Neural crest cell (in vitro differentiated cells): Measurements from ENCODE around the gene BORCS5. TPM values are rescaled to one million over a fixed set of nuclear protein-coding genes. Genes with fewer than 3 reads are reported as not detected.

ENCODE experiments used
- DNase-seq: peaks from one replicate; pipeline ENCODE4 v3.0.0; 2021; ENCODE audit warnings: low read depth, mixed read lengths, low spot score
- H3K27ac Mint-ChIP-seq: one replicate; pipeline ENCODE4 v1.8.0; 2021; ENCODE audit warnings: mild to moderate bottlenecking, mixed read lengths; ENCODE audit not compliant: unreplicated experiment
- H3K27me3 Mint-ChIP-seq: 2 replicates; pipeline ENCODE4 v1.8.0; 2021; ENCODE audit warnings: low read depth, mild to moderate bottlenecking, mixed read lengths
- H3K36me3 Mint-ChIP-seq: 2 replicates; pipeline ENCODE4 v1.8.0; 2021; ENCODE audit warnings: low read depth, mild to moderate bottlenecking, mixed read lengths
- H3K4me1 Mint-ChIP-seq: 2 replicates; pipeline ENCODE4 v1.8.0; 2021; ENCODE audit warnings: mixed read lengths
- H3K4me3 Mint-ChIP-seq: one replicate; pipeline ENCODE4 v1.8.0; 2021; ENCODE audit warnings: mild to moderate bottlenecking, mixed read lengths
- H3K9me3 Mint-ChIP-seq: 2 replicates; pipeline ENCODE4 v1.8.0; 2021; ENCODE audit warnings: mixed read lengths
- total RNA-seq: library from RNA; stranded (reverse); gene quantifications from 2 replicates; pipeline ENCODE4 v1.2.1, GENCODE V29; 2021
- TF ChIP-seq, protein P1 (sequence below): fragments of 200-600 bp; sonication (generic); conservative IDR thresholded peaks from 2 replicates; pipeline ENCODE4 v1.5.0; 2021; ENCODE audit warnings: antibody characterized with exemption, mild to moderate bottlenecking

The BORCS5 gene
- total RNA-seq, 1 donor from 2014 or later, result 15.0 TPM

DNA sequence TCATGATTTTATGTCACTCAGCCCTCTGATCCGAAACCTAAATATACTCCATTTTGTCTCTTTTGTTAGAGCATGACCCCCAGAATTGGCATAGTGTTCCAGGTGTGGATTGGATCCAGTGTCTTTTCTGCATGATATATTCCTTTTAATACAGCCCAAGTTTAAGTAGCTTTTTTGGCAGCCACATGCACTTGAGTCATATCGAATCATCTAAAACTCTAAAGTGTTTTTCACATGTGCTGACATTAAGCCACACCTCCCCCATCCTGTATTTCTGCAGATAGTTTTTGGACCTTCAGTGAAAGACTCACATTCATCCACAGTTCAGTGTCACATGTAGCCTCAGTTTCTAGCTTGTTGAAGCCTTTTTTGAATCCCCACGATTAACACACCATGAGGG is 30.6 kb downstream of the BORCS5 start:
- Mint-ChIP-seq H3K9me3 (no peaks in the 10 kb centered on the region), H3K4me3 (no peak overlapping the region), H3K36me3 (peaks cover 3% of the 10 kb centered on the region), H3K27ac (no peak overlapping the region), H3K27me3 (no peaks in the 10 kb centered on the region), H3K4me1 (peaks cover 25% of the 10 kb centered on the region)
- TF ChIP-seq, protein P1, sequence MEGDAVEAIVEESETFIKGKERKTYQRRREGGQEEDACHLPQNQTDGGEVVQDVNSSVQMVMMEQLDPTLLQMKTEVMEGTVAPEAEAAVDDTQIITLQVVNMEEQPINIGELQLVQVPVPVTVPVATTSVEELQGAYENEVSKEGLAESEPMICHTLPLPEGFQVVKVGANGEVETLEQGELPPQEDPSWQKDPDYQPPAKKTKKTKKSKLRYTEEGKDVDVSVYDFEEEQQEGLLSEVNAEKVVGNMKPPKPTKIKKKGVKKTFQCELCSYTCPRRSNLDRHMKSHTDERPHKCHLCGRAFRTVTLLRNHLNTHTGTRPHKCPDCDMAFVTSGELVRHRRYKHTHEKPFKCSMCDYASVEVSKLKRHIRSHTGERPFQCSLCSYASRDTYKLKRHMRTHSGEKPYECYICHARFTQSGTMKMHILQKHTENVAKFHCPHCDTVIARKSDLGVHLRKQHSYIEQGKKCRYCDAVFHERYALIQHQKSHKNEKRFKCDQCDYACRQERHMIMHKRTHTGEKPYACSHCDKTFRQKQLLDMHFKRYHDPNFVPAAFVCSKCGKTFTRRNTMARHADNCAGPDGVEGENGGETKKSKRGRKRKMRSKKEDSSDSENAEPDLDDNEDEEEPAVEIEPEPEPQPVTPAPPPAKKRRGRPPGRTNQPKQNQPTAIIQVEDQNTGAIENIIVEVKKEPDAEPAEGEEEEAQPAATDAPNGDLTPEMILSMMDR, result no peak
- DNase-seq, result no peak

DNA sequence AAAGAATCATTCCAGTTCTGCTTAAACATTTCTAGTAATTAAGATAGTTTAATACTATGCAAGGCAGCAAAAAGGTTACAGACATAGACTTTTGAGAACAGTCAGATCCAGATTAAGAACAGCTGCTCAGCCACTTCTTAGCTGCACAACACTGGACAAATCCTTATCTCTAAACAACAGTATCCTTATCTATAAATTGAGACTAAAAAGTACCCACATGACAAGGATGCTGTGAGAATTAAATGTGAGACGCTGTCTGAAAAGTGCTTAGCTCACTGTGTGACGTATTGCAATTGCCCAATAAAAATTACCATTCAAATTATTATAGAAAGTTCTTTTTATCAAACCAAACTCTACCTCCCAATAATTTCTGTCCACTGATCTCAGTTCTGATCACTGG is 35.5 kb downstream of the BORCS5 start:
- H3K27me3 Mint-ChIP-seq, result no peaks in the 10 kb centered on the region
- peaks cover 4% of the 10 kb centered on the region for H3K4me1 Mint-ChIP-seq
- peaks cover 3% of the 10 kb centered on the region for H3K36me3 Mint-ChIP-seq
- no peak overlapping the region for H3K27ac Mint-ChIP-seq
- DNase-seq, result no peak
- no peaks in the 10 kb centered on the region for H3K9me3 Mint-ChIP-seq
- TF ChIP-seq, protein P1, result no peak
- H3K4me3 Mint-ChIP-seq, result no peak overlapping the region

DNA sequence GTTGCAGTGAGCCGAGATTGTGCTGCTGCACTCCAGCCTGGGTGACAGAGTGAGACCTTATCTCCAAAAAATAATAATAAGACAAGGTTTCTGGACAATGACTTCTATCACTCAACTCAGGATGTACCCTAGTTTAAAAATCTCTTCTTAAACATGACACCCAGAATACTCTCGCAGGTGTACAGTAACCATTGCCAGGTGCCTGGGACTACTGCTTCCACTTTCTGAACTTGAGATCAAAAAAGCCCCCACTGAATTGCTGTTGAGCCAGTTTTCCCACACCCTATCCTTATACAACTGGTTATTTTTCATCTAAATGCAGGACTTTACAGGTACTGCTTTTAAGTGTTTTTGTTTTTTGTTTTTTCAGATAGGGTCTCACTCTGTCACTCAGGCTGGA is 36.3 kb downstream of the BORCS5 start:
- H3K4me1 Mint-ChIP-seq, result no peaks in the 10 kb centered on the region
- no peak overlapping the region for H3K4me3 Mint-ChIP-seq
- peaks cover 3% of the 10 kb centered on the region for H3K36me3 Mint-ChIP-seq
- no peaks in the 10 kb centered on the region for H3K27me3 Mint-ChIP-seq
- no peak for DNase-seq
- H3K9me3 Mint-ChIP-seq, result no peaks in the 10 kb centered on the region
- TF ChIP-seq, protein P1, result no peak
- H3K27ac Mint-ChIP-seq, result no peak overlapping the region

DNA sequence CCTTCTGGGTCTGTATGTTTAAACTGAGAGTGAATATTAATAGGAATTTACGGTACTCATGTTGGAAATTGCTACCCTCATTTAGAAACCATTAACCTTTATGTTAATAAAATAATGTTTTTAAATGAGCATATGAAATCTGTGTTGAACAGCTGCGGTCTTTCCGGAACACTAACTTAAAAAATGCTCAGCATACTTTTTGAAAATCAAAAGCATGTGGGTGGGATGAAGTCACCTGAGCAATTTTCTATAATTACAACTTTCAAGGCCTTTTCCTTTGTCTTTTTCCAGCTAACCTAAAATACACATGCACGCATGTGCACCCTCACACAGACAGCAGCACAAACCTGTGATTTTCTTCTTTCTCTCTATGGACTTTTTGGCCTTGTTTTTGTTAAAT is 39.8 kb downstream of the BORCS5 start:
- no peak overlapping the region for H3K27ac Mint-ChIP-seq
- no peak overlapping the region for H3K4me3 Mint-ChIP-seq
- TF ChIP-seq, protein P1, result no peak
- H3K9me3 Mint-ChIP-seq, result peaks cover 7% of the 10 kb centered on the region
- H3K4me1 Mint-ChIP-seq, result peaks cover 8% of the 10 kb centered on the region
- no peak for DNase-seq
- no peaks in the 10 kb centered on the region for H3K27me3 Mint-ChIP-seq
- peaks cover 7% of the 10 kb centered on the region for H3K36me3 Mint-ChIP-seq

DNA sequence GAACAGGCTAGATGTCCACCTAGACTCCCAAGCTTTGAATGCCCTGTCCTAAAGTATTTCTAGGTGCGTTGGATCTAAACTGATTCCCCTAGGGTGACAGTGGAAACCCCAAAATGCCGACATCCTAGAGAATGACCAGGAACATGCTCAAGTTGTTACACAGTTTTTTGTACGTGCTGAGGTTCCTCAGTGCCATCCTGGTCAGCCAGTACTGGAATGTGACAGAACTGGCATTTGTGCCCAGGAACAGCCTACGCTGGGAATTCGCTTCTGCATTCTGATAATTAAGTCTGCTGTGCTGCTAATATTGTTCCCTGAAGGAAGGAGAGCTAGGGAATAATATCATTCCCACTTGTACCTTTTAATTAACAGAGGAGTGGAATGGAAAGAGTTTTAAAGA is 40.3 kb downstream of the BORCS5 start:
- TF ChIP-seq, protein P1, result no peak
- DNase-seq, result no peak
- peaks cover 9% of the 10 kb centered on the region for H3K36me3 Mint-ChIP-seq
- H3K27me3 Mint-ChIP-seq, result no peaks in the 10 kb centered on the region
- peaks cover 8% of the 10 kb centered on the region for H3K4me1 Mint-ChIP-seq
- peaks cover 9% of the 10 kb centered on the region for H3K9me3 Mint-ChIP-seq
- H3K27ac Mint-ChIP-seq, result no peak overlapping the region
- H3K4me3 Mint-ChIP-seq, result no peak overlapping the region
